GM19023 (cell line): ENCODE data around the gene AVEN.
A peak's percentile ranks its signal among the peaks of the same experiment; 100 is the strongest.

Experiments
- ATAC-seq: cut with Tn5 transposase; IDR thresholded peaks from one replicate; pipeline ENCODE4 v1.9.1; 2021; ENCODE audit warnings: mild to moderate bottlenecking, moderate library complexity; ENCODE audit not compliant: unreplicated experiment

AVEN gene

GRCh38 chr15:33923446-33923845 is 115.6 kb downstream of the AVEN start:
- ATAC-seq: no peak

DNA sequence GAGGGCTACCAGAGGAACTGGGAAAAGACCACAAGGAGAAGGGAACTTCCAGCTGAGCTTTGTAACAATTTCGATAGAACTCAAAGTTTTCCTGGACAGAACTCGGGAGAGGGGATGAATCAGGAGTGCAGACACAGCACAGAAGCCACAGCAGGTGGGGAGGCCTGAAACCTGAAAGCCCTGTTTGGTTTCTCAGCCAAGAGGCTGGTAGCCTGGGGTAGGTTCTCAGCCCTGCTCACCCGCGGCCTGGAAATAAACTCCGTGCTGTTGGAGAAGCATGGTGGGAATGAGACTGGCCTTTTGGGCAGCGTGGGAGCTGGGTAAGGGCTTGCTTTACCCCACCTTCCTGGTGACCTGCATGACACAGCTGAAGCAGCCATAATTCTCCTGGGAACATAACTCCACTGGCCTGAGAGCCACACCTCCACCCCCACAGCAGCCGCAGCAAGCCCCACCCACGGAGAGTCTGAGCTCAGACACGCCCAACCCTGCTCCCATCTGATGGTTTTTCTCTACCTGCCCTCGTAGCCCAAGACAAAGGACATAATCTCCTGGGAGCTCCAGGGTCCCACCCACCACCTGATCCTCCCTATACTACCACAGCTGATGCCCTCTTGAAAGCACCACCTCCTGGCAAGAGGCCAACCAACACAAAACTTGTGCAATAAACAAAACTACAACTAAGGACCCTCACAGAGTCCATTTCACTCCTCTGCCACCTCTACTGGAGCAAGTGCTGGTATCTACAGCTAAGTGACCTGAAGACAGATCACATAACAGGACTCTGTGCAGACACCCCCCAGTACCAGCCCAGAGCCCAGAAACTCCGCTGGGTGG is 123.2 kb downstream of the AVEN start:
- no peak for ATAC-seq

GRCh38 chr15:33913459-33913858 is 125.5 kb downstream of the AVEN start:
- ATAC-seq: no peak

DNA sequence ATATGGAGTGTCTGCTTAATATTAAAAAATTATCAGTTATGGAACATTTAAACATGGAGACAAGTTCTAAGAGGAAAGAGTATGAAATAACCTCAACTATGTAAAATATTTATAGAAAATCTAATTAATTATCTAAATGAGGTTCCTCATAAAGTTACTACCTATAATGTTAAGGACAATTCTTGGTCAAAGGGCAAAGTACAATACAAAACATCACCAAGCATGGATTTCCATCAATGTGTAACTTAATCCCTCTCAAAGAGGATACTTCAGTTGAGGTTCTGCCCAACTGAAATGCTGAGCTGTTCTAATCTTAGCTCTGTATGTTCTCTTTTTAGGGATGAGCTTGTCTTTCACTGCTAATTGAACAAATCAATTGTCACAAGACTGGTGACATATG is 126.7 kb downstream of the AVEN start:
- ATAC-seq: no peak

- no peak for ATAC-seq
Measured at GRCh38 chr15:33910741-33911140, 128.3 kb downstream of the AVEN start.

- ATAC-seq: no peak
Measured at GRCh38 chr15:33908406-33908805, 130.6 kb downstream of the AVEN start.

GRCh38 chr15:33907326-33907725 is 131.7 kb downstream of the AVEN start:
- no peak for ATAC-seq

- no peak for ATAC-seq
Measured at GRCh38 chr15:33903661-33904060, 135.3 kb downstream of the AVEN start.

GRCh38 chr15:33902043-33902442 is 137.0 kb downstream of the AVEN start:
- ATAC-seq: no peak

- ATAC-seq: peak; percentile 53
Measured at GRCh38 chr15:33894193-33894592, 144.8 kb downstream of the AVEN start.

DNA sequence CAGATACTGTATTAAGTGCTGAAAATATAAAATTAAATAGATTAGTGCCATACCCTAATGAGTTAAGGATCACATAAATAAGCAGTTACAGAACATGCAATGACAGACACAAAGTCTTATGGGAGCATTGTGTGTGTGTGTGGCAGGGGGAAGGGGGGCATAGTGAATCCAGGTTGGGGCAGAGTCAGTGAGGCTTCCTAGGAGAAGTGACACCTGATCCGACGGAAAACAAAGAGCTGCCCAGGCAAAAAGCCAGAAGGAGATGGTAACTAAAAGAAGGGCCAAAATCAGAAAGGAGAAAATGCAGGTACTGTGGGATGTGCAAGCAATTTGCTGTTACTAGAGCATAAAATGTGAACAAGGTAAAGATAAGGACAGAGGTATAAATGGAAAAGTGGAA is 150.8 kb downstream of the AVEN start:
- no peak for ATAC-seq

DNA sequence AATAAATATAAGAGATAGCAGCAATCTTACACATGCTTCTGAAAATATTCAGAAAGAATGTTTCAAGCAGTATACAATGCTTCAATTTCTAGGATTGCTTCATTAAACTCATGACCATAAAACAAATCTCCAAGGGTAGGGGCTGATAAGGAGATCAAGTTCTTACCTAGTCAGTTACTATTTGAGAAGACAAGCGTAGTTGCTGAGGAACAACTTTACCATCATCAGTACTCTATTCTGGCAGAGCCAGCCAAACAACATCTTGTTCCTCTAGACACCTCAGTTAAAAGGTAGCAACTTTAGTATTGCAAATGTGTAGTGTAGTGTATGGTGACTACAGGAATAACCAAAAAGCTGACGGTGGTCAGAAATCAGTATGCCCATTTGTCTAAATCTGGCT is 156.1 kb downstream of the AVEN start:
- ATAC-seq: no peak

DNA sequence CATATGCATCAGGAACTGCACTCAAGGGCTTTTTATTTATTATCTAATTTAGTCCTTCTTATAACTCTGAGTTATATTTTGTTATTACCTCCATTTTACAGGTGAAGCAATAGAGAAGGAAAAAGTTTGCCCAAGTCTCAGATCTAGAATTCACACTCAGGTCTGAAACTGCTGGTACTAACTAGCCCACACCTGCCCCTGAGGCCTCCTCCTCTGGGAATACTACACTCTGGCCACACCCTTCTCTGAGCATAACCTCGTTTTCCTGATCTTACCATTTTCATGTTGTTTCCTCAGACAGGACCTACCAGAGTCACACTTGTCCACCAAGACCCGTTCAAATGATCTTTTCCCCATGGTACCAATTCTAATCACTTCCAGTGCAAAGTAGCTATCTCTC is 164.8 kb downstream of the AVEN start:
- no peak for ATAC-seq

GRCh38 chr15:33872416-33873106 is 166.4 kb downstream of the AVEN start:
- no peak for ATAC-seq

DNA sequence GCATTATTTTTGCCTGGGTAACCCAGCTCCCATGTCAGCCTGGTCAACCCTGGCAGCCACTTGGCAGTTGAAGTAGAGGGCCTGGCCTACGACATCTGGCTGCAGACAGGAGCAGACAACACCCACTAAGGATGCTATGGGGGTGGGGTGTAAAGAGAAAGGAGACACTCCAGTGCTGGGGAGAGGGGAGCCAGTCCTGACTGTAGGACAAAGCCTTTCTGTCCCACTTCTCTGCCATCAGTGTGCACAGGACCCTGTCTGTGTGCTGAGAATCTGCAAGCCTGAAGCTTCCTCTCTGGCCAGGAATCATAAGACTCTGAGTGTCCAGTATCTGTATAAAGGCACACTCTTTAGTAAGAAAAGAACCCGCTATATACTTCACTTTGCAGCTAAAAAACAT is 167.0 kb downstream of the AVEN start:
- ATAC-seq: no peak

DNA sequence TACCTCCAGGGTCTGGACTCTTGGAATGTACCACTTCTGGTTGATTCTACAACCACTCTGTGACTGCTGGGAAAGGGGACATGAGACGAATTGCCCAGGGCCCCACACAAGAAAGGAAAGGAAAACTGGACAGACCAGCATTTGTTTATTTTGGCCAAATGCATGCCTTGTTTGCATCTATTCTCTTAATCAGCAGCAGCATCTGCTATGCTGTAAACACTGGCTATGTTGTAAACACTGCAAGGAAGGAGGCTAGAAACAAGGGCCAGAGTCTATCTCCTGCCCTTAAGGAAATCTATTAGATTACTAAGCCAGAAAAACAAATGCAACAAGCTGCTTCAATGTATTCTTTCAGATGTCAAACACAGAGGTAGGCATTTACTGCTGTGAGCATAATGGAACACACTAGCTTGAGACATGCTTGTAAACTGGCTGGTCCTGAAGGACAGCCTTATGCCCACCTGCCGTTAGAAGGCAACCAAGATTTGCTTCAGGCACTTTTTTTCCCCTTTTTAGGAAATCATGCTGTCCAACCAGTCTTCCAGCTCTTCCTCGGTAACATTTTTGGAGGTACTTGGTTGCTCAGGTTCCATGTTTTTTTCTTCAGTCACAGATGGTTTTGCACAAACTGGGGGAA is 172.8 kb downstream of the AVEN start:
- ATAC-seq: no peak

DNA sequence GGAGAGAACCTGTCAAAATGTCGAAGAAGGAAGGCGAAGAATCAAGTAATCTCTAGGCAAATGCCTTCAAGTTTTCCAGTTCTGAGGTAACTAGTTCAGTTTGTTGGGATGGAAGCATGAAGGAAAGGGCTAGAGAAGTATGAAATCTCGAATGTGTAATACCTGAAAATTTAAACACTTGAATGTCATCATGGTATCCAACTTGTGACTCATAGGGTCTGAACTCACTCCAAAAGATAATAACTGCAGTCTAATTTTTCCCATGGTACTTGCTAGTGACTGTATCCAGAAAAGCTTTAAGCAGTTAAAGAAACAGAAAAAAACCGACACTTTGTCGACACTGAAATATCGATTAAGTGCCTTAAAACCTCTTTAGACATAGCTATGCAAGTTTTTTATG is 173.6 kb downstream of the AVEN start:
- ATAC-seq: no peak

- ATAC-seq: no peak
Measured at GRCh38 chr15:33864360-33865075, 174.5 kb downstream of the AVEN start.

DNA sequence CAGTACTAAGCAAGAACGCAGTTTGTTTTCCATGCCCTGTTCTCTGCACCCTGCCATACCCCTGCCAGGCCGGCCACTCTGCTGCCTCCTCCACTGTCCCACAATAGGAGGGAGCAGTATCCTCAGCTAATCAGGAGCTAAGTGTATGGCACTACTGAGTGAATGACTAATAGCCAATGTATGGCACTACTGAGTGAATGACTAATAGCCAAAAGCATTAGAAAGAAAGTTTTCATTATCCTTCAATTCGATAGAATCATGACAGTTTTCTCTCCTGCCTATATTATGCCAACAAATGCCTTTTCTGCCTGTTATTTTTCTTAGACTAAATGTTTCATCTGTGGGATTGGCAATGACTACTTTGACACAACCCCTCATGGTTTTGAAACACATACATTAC is 178.2 kb downstream of the AVEN start:
- ATAC-seq: no peak

DNA sequence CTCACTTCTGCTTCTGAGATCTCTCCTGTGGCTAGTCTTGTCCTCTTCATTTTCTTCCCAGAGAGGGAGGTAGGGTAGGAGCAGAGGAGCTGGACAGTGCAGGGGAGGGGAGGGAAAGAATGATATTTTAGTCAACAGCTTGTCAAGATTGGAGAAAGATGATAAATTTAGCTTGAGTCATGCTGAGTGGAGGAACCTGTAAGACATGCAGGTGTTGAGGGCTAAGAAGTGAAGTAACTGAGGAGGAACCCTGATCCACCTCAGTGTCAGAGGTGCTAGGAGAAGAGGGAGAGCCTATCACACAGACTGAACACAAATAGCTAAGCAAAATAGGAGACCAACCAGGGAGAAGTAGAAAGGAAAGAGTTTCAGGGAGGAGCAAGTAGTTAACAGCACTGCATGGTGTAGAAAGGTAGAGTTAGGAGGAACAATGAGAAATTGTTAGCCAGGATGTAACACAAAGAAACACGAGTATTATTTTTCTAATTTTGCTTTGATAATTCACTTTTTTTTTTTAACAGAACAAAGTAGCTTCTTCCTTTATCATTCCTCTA is 178.9 kb downstream of the AVEN start:
- ATAC-seq: no peak

- ATAC-seq: no peak
Measured at GRCh38 chr15:33858836-33859235, 180.2 kb downstream of the AVEN start.
